Measurements from ENCODE around the gene SEZ6L.

- TF ChIP-seq TBL1XR1 (IDR thresholded peaks at IDR 0.05; ENCODE audit: low read depth, low read length) (no peak), POLR2AphosphoS5 (IDR thresholded peaks at IDR 0.05; ENCODE audit: low read length) (no peak), POLR2A (IDR thresholded peaks at IDR 0.05; ENCODE audit: low read depth, low read length) (no peak), RCOR1 (conservative IDR thresholded peaks at IDR 0.05; ENCODE audit: low read depth, low read length) (no peak), SIN3A (IDR thresholded peaks at IDR 0.05; ENCODE audit: low read depth, low read length) (no peak), RAD21 (IDR thresholded peaks at IDR 0.05; ENCODE audit: insufficient read depth, low read depth, low read length) (no peak), E4F1 (IDR thresholded peaks at IDR 0.05; ENCODE audit: borderline replicate concordance, partially characterized antibody) (no peak)
These were observed 179.7 kb downstream of the SEZ6L start for GRCh38 chr22:26348810-26349526.
